Caco-2 (cell line): Measurements from ENCODE around the gene CYP11A1. TPM values are rescaled to one million over a fixed set of nuclear protein-coding genes. Genes with fewer than 3 reads are reported as not detected.
A peak's percentile ranks its signal among the peaks of the same experiment; 100 is the strongest.

Experiments
- BruUV-seq: library from RNA; stranded (reverse); fragments of 400-500 nt; replicated peaks from 2 replicates; lab custom pipeline; 2021; lab: Mats Ljungman, UMichigan
- CTCF ChIA-PET: fragments of 300-600 bp; sonication (Branson Sonifier 250); formaldehyde crosslinking; loops from one replicate; lab custom pipeline; 2022; ENCODE audit warnings: antibody characterized with exemption; lab: Charles Lee
- POLR2A ChIA-PET: fragments of 300-600 bp; sonication (Branson Sonifier 250); formaldehyde crosslinking; loops from one replicate; lab custom pipeline; 2022; ENCODE audit warnings: antibody characterized with exemption; lab: Charles Lee
- DNase-seq, 2 experiments: peaks; one replicate each; pipeline versions ENCODE4 v3.0.0 to v3.0.0-alpha.2; 2020 to 2022
- H3K27me3 ChIP-seq: replicated peaks from 2 replicates; pipeline ENCODE4 v1.6.0; 2011; ENCODE audit warnings: low read length; ENCODE audit not compliant: control insufficient read depth, insufficient read depth
- H3K36me3 ChIP-seq: 2 replicates; pipeline ENCODE4 v1.5.1; 2011; ENCODE audit warnings: low read length; ENCODE audit not compliant: control insufficient read depth, insufficient read depth
- H3K4me1 ChIP-seq: fragments of 250-450 bp; sonication (Bioruptor Pico); 2 replicates; pipeline ENCODE4 v1.5.1; 2020; ENCODE audit warnings: mild to moderate bottlenecking
- H3K4me3 ChIP-seq: 2 replicates; pipeline ENCODE4 v1.5.1; 2011; ENCODE audit warnings: low read depth, mild to moderate bottlenecking, control low read depth, low read length
- H3K9me3 ChIP-seq: fragments of 250-450 bp; sonication (Bioruptor Pico); 2 replicates; pipeline ENCODE4 v1.5.1; 2020; ENCODE audit warnings: mild to moderate bottlenecking, moderate library complexity
- H3K27ac Mint-ChIP-seq: one replicate; pipeline ENCODE4 v1.8.0; 2022; ENCODE audit warnings: mixed read lengths; ENCODE audit not compliant: unreplicated experiment
- H3K27me3 Mint-ChIP-seq: one replicate; pipeline ENCODE4 v1.8.0; 2022; ENCODE audit warnings: mixed read lengths; ENCODE audit not compliant: insufficient read depth, unreplicated experiment
- H3K36me3 Mint-ChIP-seq: one replicate; pipeline ENCODE4 v1.8.0; 2022; ENCODE audit warnings: mild to moderate bottlenecking, mixed read lengths; ENCODE audit not compliant: insufficient read depth, unreplicated experiment
- H3K4me1 Mint-ChIP-seq: one replicate; pipeline ENCODE4 v1.8.0; 2022; ENCODE audit warnings: low read depth, mixed read lengths; ENCODE audit not compliant: unreplicated experiment
- H3K4me3 Mint-ChIP-seq: one replicate; pipeline ENCODE4 v1.8.0; 2022; ENCODE audit warnings: mild to moderate bottlenecking, moderate library complexity, mixed read lengths; ENCODE audit not compliant: unreplicated experiment
- H3K9me3 Mint-ChIP-seq: one replicate; pipeline ENCODE4 v1.8.0; 2022; ENCODE audit warnings: mixed read lengths; ENCODE audit not compliant: unreplicated experiment
- intact Hi-C: fragments of 100-400 bp; cut with micrococcal nuclease; formaldehyde crosslinking; loops from one replicate; pipeline ENCODE4 v1.10.0; 2022; ENCODE audit not compliant: unreplicated experiment
- total RNA-seq: library from RNA; stranded (reverse); gene quantifications from 2 replicates; pipeline ENCODE4 v1.2.3, GENCODE V29; 2022
- TF ChIP-seq, protein P1 (sequence below), 2 experiments: fragments of 200-600 bp in 1 of 2; IDR thresholded peaks; 1 replicate in 1 of 2; 2 replicates in 1 of 2; pipeline versions ENCODE4 v1.5.1 to v1.8.0; 2011 to 2022; ENCODE audit warnings: antibody characterized with exemption in 1 of 2, control low read depth in 1 of 2, inconsistent platforms in 1 of 2, low read depth in 1 of 2, low read length in 1 of 2, mild to moderate bottlenecking in 1 of 2, moderate library complexity in 1 of 2; ENCODE audit not compliant: insufficient read depth in 1 of 2, severe bottlenecking in 1 of 2, unreplicated experiment in 1 of 2

CYP11A1 gene
- total RNA-seq, 1 experiment from 2014 or later, result not detected

DNA sequence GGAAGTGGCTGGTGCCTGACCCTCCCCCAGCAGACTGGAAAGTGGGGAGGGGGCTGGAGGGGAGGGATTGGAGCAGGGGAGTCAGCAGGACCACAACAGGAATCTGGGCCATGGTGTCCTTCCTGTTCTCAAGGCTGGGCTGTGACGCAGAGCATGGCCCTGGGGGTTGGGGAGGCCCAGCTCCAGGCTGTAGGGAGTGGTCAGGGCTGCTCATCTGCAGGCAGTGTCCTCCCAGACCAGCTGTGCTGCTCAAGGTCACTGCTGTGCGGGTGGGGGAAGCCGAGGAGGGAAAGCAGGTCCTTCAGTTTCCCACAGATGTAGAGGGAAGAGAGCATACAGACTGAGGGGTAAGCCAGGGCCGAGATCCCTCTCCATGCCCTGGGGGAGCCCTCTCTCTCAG lies 40.7 kb downstream of the CYP11A1 start:
- no peaks in the 10 kb centered on the region for H3K4me1 ChIP-seq
- no peak for DNase-seq
- TF ChIP-seq, protein P1, sequence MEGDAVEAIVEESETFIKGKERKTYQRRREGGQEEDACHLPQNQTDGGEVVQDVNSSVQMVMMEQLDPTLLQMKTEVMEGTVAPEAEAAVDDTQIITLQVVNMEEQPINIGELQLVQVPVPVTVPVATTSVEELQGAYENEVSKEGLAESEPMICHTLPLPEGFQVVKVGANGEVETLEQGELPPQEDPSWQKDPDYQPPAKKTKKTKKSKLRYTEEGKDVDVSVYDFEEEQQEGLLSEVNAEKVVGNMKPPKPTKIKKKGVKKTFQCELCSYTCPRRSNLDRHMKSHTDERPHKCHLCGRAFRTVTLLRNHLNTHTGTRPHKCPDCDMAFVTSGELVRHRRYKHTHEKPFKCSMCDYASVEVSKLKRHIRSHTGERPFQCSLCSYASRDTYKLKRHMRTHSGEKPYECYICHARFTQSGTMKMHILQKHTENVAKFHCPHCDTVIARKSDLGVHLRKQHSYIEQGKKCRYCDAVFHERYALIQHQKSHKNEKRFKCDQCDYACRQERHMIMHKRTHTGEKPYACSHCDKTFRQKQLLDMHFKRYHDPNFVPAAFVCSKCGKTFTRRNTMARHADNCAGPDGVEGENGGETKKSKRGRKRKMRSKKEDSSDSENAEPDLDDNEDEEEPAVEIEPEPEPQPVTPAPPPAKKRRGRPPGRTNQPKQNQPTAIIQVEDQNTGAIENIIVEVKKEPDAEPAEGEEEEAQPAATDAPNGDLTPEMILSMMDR (IDR thresholded peaks at IDR 0.05; ENCODE audit: insufficient read depth in 1 of 2, low read depth in 1 of 2, low read length in 1 of 2, severe bottlenecking in 1 of 2, unreplicated experiment in 1 of 2), result no peak
- POLR2A ChIA-PET, result no interaction called here
- H3K4me1 Mint-ChIP-seq, result no peaks in the 10 kb centered on the region
- H3K4me3 Mint-ChIP-seq, result no peak overlapping the region
- no peaks in the 10 kb centered on the region for H3K9me3 ChIP-seq
- H3K4me3 ChIP-seq, result no peak overlapping the region
- BruUV-seq, result no TSS peak
- CTCF ChIA-PET, result interaction anchor here (1.7 kb wide), 1 partner anchor 15 kb away, joined by 4 read pairs; no protein-coding TSS in a partner anchor
- no peaks in the 10 kb centered on the region for H3K36me3 ChIP-seq
- H3K27me3 Mint-ChIP-seq, result peaks cover 8% of the 10 kb centered on the region
- H3K9me3 Mint-ChIP-seq, result no peaks in the 10 kb centered on the region
- H3K36me3 Mint-ChIP-seq, result no peaks in the 10 kb centered on the region
- H3K27ac Mint-ChIP-seq, result no peak overlapping the region
- intact Hi-C loops, result no loop called here
- H3K27me3 ChIP-seq, result no peaks in the 10 kb centered on the region; the same call in 1 of the 2 replicates

DNA sequence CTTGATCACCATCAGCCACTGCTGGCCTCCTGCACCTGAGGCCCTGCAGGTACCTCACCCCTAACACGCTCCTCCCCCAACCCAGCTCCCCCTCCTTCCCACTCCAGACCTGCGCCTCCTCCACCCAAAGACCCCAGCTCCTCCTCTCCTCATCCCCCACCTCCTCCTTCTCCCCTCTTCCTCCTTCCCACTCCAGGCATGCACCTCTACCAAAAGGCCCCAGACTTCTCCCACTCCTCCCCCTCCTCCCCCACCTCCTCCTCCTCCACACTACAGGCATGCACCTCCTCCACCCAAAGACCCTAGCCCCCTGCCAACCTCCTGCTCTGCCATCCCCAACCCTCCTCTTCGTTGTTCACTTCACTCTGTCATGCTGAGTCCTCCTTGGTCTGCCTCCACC lies 42.7 kb downstream of the CYP11A1 start:
- Mint-ChIP-seq H3K27ac (no peak overlapping the region), H3K36me3 (no peaks in the 10 kb centered on the region), H3K4me1 (no peaks in the 10 kb centered on the region), H3K4me3 (no peak overlapping the region), H3K9me3 (no peaks in the 10 kb centered on the region), H3K27me3 (peaks cover 8% of the 10 kb centered on the region)
- H3K27me3 ChIP-seq, result no peaks in the 10 kb centered on the region
- ChIA-PET CTCF (interaction anchor here (6.3 kb wide), 1 partner anchor 15 kb away, joined by 112 read pairs; no protein-coding TSS in a partner anchor), POLR2A (no interaction called here)
- no peaks in the 10 kb centered on the region for H3K4me1 ChIP-seq
- DNase-seq, result no peak
- H3K9me3 ChIP-seq, result no peaks in the 10 kb centered on the region
- H3K36me3 ChIP-seq, result no peaks in the 10 kb centered on the region
- intact Hi-C loops, result loop anchor here (5.0 kb wide), 2 partner anchors 272 to 352 kb away; no protein-coding TSS in a partner anchor
- TF ChIP-seq, protein P1 (IDR thresholded peaks at IDR 0.05; ENCODE audit: insufficient read depth in 1 of 2, low read depth in 1 of 2, low read length in 1 of 2, severe bottlenecking in 1 of 2, unreplicated experiment in 1 of 2), result no peak
- BruUV-seq, result no TSS peak
- no peak overlapping the region for H3K4me3 ChIP-seq

GRCh38 chr15:74322558-74323180 lies 44.8 kb downstream of the CYP11A1 start:
- no peaks in the 10 kb centered on the region for H3K36me3 ChIP-seq
- no peaks in the 10 kb centered on the region for H3K36me3 Mint-ChIP-seq
- no TSS peak for BruUV-seq

More at GRCh38 chr15:74322558-74323180, 44.8 kb downstream of the CYP11A1 start:
- H3K4me1 ChIP-seq, result no peaks in the 10 kb centered on the region
- ChIA-PET POLR2A (no interaction called here), CTCF (interaction anchor here (1.0 to 6.3 kb wide), 8 partner anchors 13 to 372 kb away, joined by 3 to 112 read pairs (median 4); partner anchors contain the start of gene ARID3B)
- intact Hi-C loops, result loop anchor here (1.0 to 5.0 kb wide), 4 partner anchors 11 to 350 kb away; no protein-coding TSS in a partner anchor
- Mint-ChIP-seq H3K9me3 (no peaks in the 10 kb centered on the region), H3K4me3 (no peak overlapping the region), H3K27me3 (peaks cover 5% of the 10 kb centered on the region), H3K4me1 (no peaks in the 10 kb centered on the region), H3K27ac (no peak overlapping the region)
- no peak overlapping the region for H3K4me3 ChIP-seq
- TF ChIP-seq, protein P1 (IDR thresholded peaks at IDR 0.05; ENCODE audit: insufficient read depth in 1 of 2, low read depth in 1 of 2, low read length in 1 of 2, severe bottlenecking in 1 of 2, unreplicated experiment in 1 of 2), result peak; percentile 77 to 86
- peak; percentile 68 to 75 for DNase-seq
- no peaks in the 10 kb centered on the region for H3K9me3 ChIP-seq
- no peaks in the 10 kb centered on the region for H3K27me3 ChIP-seq
